Stimulated activated CD4-positive, alpha-beta T cell treated with anti-CD3 and anti-CD28 coated beads, Interleukin-1b, Interleukin-23, amount 100 ng/mL, for 24 hours (primary cell): ENCODE measurements around the gene PANX3.

ENCODE experiments used
- DNase-seq, 4 experiments: peaks; one replicate each; pipeline ENCODE4 v3.0.0-alpha.2; 2020; ENCODE audit warnings: low read depth in 4 of 4, low spot score in 1 of 4

The PANX3 gene

GRCh38 chr11:124656774-124657630 lies 45.8 kb downstream of the PANX3 start:
- DNase-seq = no peak

- DNase-seq = no peak
Observed at GRCh38 chr11:124657904-124658303, 46.7 kb downstream of the PANX3 start.

GRCh38 chr11:124658501-124658900 lies 47.3 kb downstream of the PANX3 start:
- no peak for DNase-seq

GRCh38 chr11:124658986-124659385 lies 47.8 kb downstream of the PANX3 start:
- no peak for DNase-seq

- DNase-seq = no peak
Observed at GRCh38 chr11:124661553-124661952, 50.3 kb downstream of the PANX3 start.

- no peak for DNase-seq
Observed at GRCh38 chr11:124662106-124662505, 50.9 kb downstream of the PANX3 start.

GRCh38 chr11:124663861-124664260 lies 52.6 kb downstream of the PANX3 start:
- DNase-seq = no peak

GRCh38 chr11:124667601-124668000 lies 56.4 kb downstream of the PANX3 start:
- DNase-seq = no peak

GRCh38 chr11:124669193-124669592 lies 58.0 kb downstream of the PANX3 start:
- peak in 2 of 4 experiments; percentile 19 to 25 for DNase-seq
